Neutrophil (primary cell): ENCODE results near the gene TMEM218.

ENCODE experiments used
- H3K27ac ChIP-seq: fragments of 200-600 bp; sonication (generic); 2 replicates; pipeline ENCODE4 v1.5.1; 2016; ENCODE audit warnings: mild to moderate bottlenecking, moderate library complexity
- H3K27me3 ChIP-seq: fragments of 200-600 bp; sonication (generic); 2 replicates; pipeline ENCODE4 v1.6.0; 2016; ENCODE audit warnings: mild to moderate bottlenecking
- H3K36me3 ChIP-seq: fragments of 200-600 bp; sonication (generic); 2 replicates; pipeline ENCODE4 v1.5.1; 2017
- H3K4me1 ChIP-seq, 2 experiments: fragments of 200-600 bp in 1 of 2; sonication (generic) in 1 of 2; 1 replicate in 1 of 2; 2 replicates in 1 of 2; pipeline versions ENCODE4 v1.5.1 to v1.6.1; 2013 to 2016; ENCODE audit warnings: low read depth in 1 of 2, low read length in 1 of 2, mild to moderate bottlenecking in 1 of 2, moderate library complexity in 1 of 2; ENCODE audit not compliant: control insufficient read depth in 1 of 2, insufficient read depth in 1 of 2
- H3K4me3 ChIP-seq, 2 experiments: fragments of 200-600 bp in 1 of 2; sonication (generic) in 1 of 2; 1 replicate in 1 of 2; 2 replicates in 1 of 2; pipeline ENCODE4 v1.5.1; 2013 to 2016; ENCODE audit warnings: low read depth in 1 of 2, low read length in 1 of 2, mild to moderate bottlenecking in 1 of 2, moderate library complexity in 1 of 2
- H3K9me3 ChIP-seq: fragments of 200-600 bp; sonication (generic); 2 replicates; pipeline ENCODE4 v1.5.1; 2016
- TF ChIP-seq, protein P1 (sequence below): fragments of 200-600 bp; sonication (generic); IDR thresholded peaks from 2 replicates; pipeline ENCODE4 v1.5.1; 2016; ENCODE audit warnings: antibody characterized with exemption

Gene TMEM218

DNA sequence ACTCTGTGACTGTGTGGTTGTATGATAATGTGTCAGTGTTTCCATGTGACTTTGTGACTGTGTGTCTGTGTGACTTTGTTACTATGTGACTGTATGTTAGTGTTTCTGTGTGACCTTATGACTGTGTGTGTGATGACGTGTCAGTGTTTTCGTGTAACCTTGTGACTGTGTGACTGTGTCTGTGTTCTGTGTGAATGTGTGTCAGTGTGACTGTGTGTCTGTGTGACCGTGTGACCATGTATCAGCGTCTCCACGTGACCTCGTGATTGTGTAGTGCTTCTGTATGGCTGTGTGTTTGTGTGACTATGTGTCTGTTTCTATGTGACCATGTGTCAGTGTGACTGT is 43.6 kb upstream of the TMEM218 start:
- Histone ChIP-seq H3K4me3 (no peak overlapping the region), H3K9me3 (no peaks in the 10 kb centered on the region), H3K27ac (no peak overlapping the region), H3K27me3 (peaks cover 76% of the 10 kb centered on the region), H3K4me1 (no peaks in the 10 kb centered on the region), H3K36me3 (no peaks in the 10 kb centered on the region)
- TF ChIP-seq, protein P1, sequence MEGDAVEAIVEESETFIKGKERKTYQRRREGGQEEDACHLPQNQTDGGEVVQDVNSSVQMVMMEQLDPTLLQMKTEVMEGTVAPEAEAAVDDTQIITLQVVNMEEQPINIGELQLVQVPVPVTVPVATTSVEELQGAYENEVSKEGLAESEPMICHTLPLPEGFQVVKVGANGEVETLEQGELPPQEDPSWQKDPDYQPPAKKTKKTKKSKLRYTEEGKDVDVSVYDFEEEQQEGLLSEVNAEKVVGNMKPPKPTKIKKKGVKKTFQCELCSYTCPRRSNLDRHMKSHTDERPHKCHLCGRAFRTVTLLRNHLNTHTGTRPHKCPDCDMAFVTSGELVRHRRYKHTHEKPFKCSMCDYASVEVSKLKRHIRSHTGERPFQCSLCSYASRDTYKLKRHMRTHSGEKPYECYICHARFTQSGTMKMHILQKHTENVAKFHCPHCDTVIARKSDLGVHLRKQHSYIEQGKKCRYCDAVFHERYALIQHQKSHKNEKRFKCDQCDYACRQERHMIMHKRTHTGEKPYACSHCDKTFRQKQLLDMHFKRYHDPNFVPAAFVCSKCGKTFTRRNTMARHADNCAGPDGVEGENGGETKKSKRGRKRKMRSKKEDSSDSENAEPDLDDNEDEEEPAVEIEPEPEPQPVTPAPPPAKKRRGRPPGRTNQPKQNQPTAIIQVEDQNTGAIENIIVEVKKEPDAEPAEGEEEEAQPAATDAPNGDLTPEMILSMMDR: no peak

DNA sequence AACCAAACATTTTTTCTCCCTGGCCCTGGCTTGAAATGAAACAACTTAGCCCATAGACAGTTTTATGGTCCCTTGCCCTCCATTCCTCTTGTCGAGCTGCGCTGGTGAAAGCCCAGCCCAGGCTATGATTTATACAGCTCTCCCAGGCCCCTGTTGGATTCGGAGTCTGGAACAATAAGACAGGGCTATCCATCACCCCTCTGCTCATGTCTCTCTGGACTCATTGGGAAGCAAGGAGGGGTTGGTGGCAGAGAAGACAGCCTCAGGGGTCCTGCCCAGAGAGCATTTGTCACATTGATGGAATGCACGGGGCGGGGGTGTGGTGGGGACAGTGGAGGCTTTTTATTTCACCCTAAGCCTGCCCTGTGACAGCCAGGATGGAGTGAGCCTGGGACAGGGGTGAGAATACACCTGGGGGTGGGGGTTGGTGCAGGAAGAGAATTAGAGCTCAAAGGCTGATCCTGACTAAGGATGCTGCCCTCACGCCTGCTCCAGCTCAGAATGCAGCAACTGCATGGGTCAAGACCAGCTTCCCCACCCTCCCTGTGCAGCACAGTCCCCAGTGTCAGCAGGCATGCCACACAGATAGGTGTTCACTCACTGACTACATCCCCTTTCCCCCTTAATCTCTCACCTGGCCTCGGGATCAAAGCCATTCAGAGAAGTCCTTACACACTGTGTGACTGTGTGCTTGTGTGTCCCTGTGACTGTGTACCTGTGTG is 43.1 kb upstream of the TMEM218 start:
- H3K9me3 ChIP-seq: no peaks in the 10 kb centered on the region
- H3K27ac ChIP-seq: no peak overlapping the region
- H3K4me3 ChIP-seq: no peak overlapping the region
- TF ChIP-seq, protein P1: no peak
- H3K27me3 ChIP-seq: peaks cover 76% of the 10 kb centered on the region
- H3K36me3 ChIP-seq: no peaks in the 10 kb centered on the region
- H3K4me1 ChIP-seq: no peaks in the 10 kb centered on the region

DNA sequence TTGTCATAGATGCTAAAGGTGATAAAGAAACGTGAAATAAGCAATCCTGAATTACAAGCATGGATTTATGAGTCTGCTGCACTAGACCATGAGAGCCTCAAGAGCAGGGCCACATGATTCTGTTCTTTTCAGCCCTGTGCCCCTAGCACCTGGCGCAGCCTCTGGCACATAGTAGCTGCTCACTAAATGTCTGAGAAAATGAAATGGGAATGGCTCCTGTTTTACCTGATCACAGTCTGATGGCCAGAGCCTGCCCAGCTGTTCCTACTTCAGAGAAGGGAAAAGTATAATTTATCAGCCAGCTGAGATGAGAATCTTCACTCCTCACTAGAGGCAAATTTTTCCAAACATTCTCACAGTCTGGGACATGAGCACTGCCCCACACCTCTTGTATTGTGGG is 42.4 kb upstream of the TMEM218 start:
- no peak overlapping the region for H3K27ac ChIP-seq
- H3K4me1 ChIP-seq: no peaks in the 10 kb centered on the region
- H3K9me3 ChIP-seq: no peaks in the 10 kb centered on the region
- peaks cover 77% of the 10 kb centered on the region for H3K27me3 ChIP-seq
- TF ChIP-seq, protein P1: no peak
- H3K4me3 ChIP-seq: no peak overlapping the region
- no peaks in the 10 kb centered on the region for H3K36me3 ChIP-seq

- Histone ChIP-seq H3K4me3 (no peak overlapping the region), H3K4me1 (no peaks in the 10 kb centered on the region), H3K27me3 (peaks cover 53% of the 10 kb centered on the region), H3K36me3 (no peaks in the 10 kb centered on the region), H3K27ac (no peak overlapping the region), H3K9me3 (no peaks in the 10 kb centered on the region)
- TF ChIP-seq, protein P1: no peak
Measured at GRCh38 chr11:125148743-125149142, 37.3 kb upstream of the TMEM218 start.

GRCh38 chr11:125148011-125148410 is 36.6 kb upstream of the TMEM218 start:
- no peaks in the 10 kb centered on the region for H3K36me3 ChIP-seq
- H3K27ac ChIP-seq: no peak overlapping the region
- no peak overlapping the region for H3K4me3 ChIP-seq
- no peaks in the 10 kb centered on the region for H3K9me3 ChIP-seq
- TF ChIP-seq, protein P1: no peak
- peaks cover 47% of the 10 kb centered on the region for H3K27me3 ChIP-seq
- H3K4me1 ChIP-seq: no peaks in the 10 kb centered on the region

- TF ChIP-seq, protein P1: no peak
- H3K9me3 ChIP-seq: no peaks in the 10 kb centered on the region
- no peaks in the 10 kb centered on the region for H3K36me3 ChIP-seq
- no peak overlapping the region for H3K27ac ChIP-seq
- no peak overlapping the region for H3K4me3 ChIP-seq
- peaks cover 43% of the 10 kb centered on the region for H3K27me3 ChIP-seq
- H3K4me1 ChIP-seq: no peaks in the 10 kb centered on the region
Measured at GRCh38 chr11:125147280-125147679, 35.9 kb upstream of the TMEM218 start.
